ENCODE data around the gene RAB15. TPM values are rescaled to one million over a fixed set of nuclear protein-coding genes. Genes with fewer than 3 reads are reported as not detected.

Gene RAB15
- total and polyA plus RNA-seq, 9 of the 15 experiments (the other 6 are each of a cell fraction or from before 2014, with no cell fraction given) = 0.09 to 0.30 (median 0.16) TPM; not detected in 2

DNA sequence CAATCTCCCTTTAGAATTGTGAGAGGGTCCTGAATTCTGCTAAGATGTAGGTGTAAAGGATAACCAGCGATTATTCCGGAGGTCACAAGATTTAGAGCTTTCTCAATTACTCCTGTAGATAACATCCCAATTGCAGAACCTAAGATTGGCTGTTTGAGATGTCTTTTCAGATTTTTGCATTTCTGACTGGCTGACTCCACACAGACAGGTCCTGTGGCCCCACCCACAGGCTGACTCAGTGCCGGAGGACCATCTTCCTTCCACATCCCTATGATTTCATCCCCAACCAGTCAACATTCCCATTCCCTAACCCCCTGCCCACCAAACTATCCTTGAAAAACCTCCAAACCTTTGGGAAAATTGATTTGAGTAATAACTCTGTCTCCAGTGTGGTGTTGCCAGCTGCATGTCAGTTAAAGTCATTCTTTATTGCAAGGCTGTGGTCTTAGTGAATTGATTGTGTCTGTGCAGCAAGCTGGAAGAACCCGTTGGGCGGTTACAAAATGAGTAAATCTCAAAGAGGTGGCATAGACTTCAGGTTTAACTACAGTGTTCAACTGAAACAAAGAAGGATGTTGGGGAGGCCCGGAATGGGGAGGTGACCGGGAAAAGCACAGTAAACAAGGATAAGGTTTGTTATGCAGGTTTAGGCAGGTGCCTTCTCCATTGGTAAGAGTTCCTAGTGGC, 25.1 kb upstream of the RAB15 start (continued):
- TF ChIP-seq, protein P1, sequence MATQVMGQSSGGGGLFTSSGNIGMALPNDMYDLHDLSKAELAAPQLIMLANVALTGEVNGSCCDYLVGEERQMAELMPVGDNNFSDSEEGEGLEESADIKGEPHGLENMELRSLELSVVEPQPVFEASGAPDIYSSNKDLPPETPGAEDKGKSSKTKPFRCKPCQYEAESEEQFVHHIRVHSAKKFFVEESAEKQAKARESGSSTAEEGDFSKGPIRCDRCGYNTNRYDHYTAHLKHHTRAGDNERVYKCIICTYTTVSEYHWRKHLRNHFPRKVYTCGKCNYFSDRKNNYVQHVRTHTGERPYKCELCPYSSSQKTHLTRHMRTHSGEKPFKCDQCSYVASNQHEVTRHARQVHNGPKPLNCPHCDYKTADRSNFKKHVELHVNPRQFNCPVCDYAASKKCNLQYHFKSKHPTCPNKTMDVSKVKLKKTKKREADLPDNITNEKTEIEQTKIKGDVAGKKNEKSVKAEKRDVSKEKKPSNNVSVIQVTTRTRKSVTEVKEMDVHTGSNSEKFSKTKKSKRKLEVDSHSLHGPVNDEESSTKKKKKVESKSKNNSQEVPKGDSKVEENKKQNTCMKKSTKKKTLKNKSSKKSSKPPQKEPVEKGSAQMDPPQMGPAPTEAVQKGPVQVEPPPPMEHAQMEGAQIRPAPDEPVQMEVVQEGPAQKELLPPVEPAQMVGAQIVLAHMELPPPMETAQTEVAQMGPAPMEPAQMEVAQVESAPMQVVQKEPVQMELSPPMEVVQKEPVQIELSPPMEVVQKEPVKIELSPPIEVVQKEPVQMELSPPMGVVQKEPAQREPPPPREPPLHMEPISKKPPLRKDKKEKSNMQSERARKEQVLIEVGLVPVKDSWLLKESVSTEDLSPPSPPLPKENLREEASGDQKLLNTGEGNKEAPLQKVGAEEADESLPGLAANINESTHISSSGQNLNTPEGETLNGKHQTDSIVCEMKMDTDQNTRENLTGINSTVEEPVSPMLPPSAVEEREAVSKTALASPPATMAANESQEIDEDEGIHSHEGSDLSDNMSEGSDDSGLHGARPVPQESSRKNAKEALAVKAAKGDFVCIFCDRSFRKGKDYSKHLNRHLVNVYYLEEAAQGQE (IDR thresholded peaks at IDR 0.05; ENCODE audit: borderline replicate concordance) = no peak
- TF ChIP-seq, protein P1 (CRISPR knock-in tag; IDR thresholded peaks at IDR 0.05; ENCODE audit: low read depth) = no peak
- TF ChIP-seq ELF2 (CRISPR knock-in tag; IDR thresholded peaks at IDR 0.05) = no peak
- TF ChIP-seq, protein P2, sequence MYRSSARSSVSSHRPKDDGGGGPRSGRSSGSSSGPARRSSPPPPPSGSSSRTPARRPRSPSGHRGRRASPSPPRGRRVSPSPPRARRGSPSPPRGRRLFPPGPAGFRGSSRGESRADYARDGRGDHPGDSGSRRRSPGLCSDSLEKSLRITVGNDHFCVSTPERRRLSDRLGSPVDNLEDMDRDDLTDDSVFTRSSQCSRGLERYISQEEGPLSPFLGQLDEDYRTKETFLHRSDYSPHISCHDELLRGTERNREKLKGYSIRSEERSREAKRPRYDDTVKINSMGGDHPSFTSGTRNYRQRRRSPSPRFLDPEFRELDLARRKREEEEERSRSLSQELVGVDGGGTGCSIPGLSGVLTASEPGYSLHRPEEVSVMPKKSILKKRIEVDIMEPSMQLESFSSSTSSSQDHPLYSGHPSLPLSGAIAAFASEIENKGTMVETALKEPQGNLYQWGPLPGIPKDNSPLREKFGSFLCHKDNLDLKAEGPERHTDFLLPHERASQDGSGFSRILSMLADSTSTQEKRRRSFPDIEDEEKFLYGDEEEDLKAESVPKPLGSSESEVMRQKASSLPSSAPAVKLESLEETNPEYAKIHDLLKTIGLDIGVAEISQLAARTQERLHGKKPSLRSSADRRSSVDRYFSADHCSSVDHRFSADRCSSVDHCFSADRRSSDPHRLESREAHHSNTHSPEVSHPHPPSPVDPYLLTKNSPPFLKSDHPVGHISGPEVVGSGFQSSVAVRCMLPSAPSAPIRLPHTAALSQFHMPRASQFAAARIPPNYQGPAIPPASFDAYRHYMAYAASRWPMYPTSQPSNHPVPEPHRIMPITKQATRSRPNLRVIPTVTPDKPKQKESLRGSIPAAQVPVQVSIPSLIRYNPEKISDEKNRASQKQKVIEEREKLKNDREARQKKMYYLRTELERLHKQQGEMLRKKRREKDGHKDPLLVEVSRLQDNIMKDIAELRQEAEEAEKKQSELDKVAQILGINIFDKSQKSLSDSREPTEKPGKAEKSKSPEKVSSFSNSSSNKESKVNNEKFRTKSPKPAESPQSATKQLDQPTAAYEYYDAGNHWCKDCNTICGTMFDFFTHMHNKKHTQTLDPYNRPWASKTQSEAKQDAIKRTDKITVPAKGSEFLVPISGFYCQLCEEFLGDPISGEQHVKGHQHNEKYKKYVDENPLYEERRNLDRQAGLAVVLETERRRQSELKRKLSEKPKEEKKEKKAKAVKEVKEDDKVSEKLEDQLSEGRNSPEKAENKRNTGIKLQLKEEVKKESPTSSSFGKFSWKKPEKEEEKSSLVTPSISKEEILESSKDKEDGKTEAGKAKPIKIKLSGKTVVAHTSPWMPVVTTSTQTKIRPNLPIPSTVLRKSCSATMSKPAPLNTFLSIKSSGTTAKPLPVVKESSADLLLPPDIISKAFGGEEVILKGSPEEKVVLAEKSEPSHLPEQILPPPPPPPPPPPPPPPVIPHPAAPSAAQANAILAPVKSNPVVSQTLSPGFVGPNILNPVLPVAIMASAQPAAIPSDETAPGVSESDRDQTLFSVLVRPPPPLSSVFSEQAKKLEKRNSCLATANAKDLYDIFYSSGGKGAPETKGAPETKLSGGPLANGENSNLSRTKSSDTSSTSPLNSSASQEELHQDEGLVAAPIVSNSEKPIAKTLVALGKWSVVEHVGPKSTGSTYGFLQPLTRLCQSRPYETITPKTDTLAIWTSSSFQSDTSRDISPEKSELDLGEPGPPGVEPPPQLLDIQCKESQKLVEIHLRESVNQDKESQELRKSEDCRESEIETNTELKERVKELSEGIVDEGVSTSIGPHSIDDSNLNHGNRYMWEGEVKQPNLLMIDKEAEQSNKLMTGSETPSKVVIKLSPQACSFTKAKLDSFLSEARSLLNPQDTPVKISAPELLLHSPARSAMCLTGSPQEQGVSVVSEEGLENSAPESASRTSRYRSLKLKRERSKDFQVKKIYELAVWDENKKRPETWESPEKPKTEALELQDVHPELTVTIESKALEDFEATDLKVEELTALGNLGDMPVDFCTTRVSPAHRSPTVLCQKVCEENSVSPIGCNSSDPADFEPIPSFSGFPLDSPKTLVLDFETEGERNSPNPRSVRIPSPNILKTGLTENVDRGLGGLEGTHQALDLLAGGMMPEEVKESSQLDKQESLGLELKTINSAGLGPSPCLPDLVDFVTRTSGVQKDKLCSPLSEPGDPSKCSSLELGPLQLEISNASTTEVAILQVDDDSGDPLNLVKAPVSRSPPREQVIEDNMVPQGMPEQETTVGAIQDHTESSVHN (IDR thresholded peaks at IDR 0.05; ENCODE audit: borderline replicate concordance in 1 of 2, low read depth in 1 of 2) = no peak
- no peak for TF ChIP-seq ZNF197 (CRISPR knock-in tag; IDR thresholded peaks at IDR 0.05; ENCODE audit: low read depth)
- TF ChIP-seq MBD2 (IDR thresholded peaks at IDR 0.05; ENCODE audit: borderline replicate concordance, low read depth) = no peak
- TF ChIP-seq, protein P3, sequence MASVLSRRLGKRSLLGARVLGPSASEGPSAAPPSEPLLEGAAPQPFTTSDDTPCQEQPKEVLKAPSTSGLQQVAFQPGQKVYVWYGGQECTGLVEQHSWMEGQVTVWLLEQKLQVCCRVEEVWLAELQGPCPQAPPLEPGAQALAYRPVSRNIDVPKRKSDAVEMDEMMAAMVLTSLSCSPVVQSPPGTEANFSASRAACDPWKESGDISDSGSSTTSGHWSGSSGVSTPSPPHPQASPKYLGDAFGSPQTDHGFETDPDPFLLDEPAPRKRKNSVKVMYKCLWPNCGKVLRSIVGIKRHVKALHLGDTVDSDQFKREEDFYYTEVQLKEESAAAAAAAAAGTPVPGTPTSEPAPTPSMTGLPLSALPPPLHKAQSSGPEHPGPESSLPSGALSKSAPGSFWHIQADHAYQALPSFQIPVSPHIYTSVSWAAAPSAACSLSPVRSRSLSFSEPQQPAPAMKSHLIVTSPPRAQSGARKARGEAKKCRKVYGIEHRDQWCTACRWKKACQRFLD (CRISPR knock-in tag; IDR thresholded peaks at IDR 0.05) = no peak
